Activated T-cell treated with anti-CD3 and anti-CD28 coated beads, Interleukin-2, amount 50 U/mL, for 4 hours (primary cell): Measurements from ENCODE around the gene DYNC1I2. TPM values are rescaled to one million over a fixed set of nuclear protein-coding genes. Genes with fewer than 3 reads are reported as not detected.
"Not testable (repeated sequence)": the region's sequence is repeated elsewhere in the genome, so short reads cannot be mapped to it uniquely, and the experiment has no call there.

ENCODE experiments used
- ATAC-seq, 2 donors: fragments of 200-7000 bp; cut with Tn5 transposase; one replicate each; pipeline ENCODE4 v1.10.0; 2021
- DNase-seq: peaks from one replicate; pipeline ENCODE4 v3.0.0-alpha.2; 2020
- H3K27me3 Mint-ChIP-seq: one replicate; pipeline ENCODE4 v1.8.0; 2021; ENCODE audit warnings: low read depth, mixed read lengths
- H3K36me3 Mint-ChIP-seq: one replicate; pipeline ENCODE4 v1.8.0; 2022; ENCODE audit warnings: mixed read lengths; ENCODE audit not compliant: insufficient read depth
- H3K4me1 Mint-ChIP-seq: one replicate; pipeline ENCODE4 v1.8.0; 2021; ENCODE audit warnings: low read depth, mixed read lengths
- H3K4me3 Mint-ChIP-seq: one replicate; pipeline ENCODE4 v1.8.0; 2021; ENCODE audit warnings: mild to moderate bottlenecking, moderate library complexity, mixed read lengths
- H3K9me3 Mint-ChIP-seq: one replicate; pipeline ENCODE4 v1.8.0; 2021; ENCODE audit warnings: mixed read lengths
- total RNA-seq, 3 donors: library from RNA; stranded (reverse); gene quantifications; one replicate each; pipeline ENCODE4 v1.2.1, GENCODE V29; 2021

The DYNC1I2 gene
- total RNA-seq, 3 donors from 2014 or later, result 37.3 to 43.2 (median 41.1) TPM

GRCh38 chr2:171774581-171774980 is 87.3 kb downstream of the DYNC1I2 start:
- DNase-seq, H3K27me3 Mint-ChIP-seq, ATAC-seq, H3K4me3 Mint-ChIP-seq, H3K4me1 Mint-ChIP-seq: not testable (repeated sequence)
- Mint-ChIP-seq H3K36me3 (peaks cover 10% of the 10 kb centered on the region), H3K9me3 (peaks cover 23% of the 10 kb centered on the region)

- ATAC-seq (no peak), DNase-seq (no peak)
- Mint-ChIP-seq H3K9me3 (peaks cover 4% of the 10 kb centered on the region), H3K36me3 (peaks cover 12% of the 10 kb centered on the region), H3K4me3 (no peak overlapping the region), H3K27me3 (no peaks in the 10 kb centered on the region), H3K4me1 (no peaks in the 10 kb centered on the region)
These were observed 91.2 kb downstream of the DYNC1I2 start for GRCh38 chr2:171778515-171778914.

GRCh38 chr2:171785450-171785849 is 98.2 kb downstream of the DYNC1I2 start:
- Mint-ChIP-seq H3K4me1 (no peaks in the 10 kb centered on the region), H3K9me3 (no peaks in the 10 kb centered on the region), H3K27me3 (no peaks in the 10 kb centered on the region), H3K36me3 (peaks cover 41% of the 10 kb centered on the region), H3K4me3 (no peak overlapping the region)
- DNase-seq (no peak), ATAC-seq (no peak)

- Mint-ChIP-seq H3K9me3 (no peaks in the 10 kb centered on the region), H3K36me3 (peaks cover 48% of the 10 kb centered on the region), H3K4me3 (no peak overlapping the region), H3K4me1 (no peaks in the 10 kb centered on the region), H3K27me3 (no peaks in the 10 kb centered on the region)
- no peak for ATAC-seq
- DNase-seq, result no peak
These were observed 100.2 kb downstream of the DYNC1I2 start for GRCh38 chr2:171787333-171788072.

GRCh38 chr2:171788316-171788993 is 101.2 kb downstream of the DYNC1I2 start:
- peaks cover 46% of the 10 kb centered on the region for H3K36me3 Mint-ChIP-seq
- no peak for ATAC-seq

GRCh38 chr2:171789956-171790355 is 102.7 kb downstream of the DYNC1I2 start:
- no peak overlapping the region for H3K4me3 Mint-ChIP-seq
- H3K27me3 Mint-ChIP-seq, result no peaks in the 10 kb centered on the region
- no peak for DNase-seq
- ATAC-seq, result no peak
- H3K9me3 Mint-ChIP-seq, result no peaks in the 10 kb centered on the region
- peaks cover 9% of the 10 kb centered on the region for H3K4me1 Mint-ChIP-seq
- peaks cover 42% of the 10 kb centered on the region for H3K36me3 Mint-ChIP-seq

More at GRCh38 chr2:171788316-171788993, 101.2 kb downstream of the DYNC1I2 start:
- Mint-ChIP-seq H3K4me3 (no peak overlapping the region), H3K4me1 (no peaks in the 10 kb centered on the region), H3K27me3 (no peaks in the 10 kb centered on the region), H3K9me3 (no peaks in the 10 kb centered on the region)
- no peak for DNase-seq

- ATAC-seq, result no peak
- Mint-ChIP-seq H3K4me1 (peaks cover 11% of the 10 kb centered on the region), H3K4me3 (no peak overlapping the region), H3K27me3 (no peaks in the 10 kb centered on the region), H3K9me3 (no peaks in the 10 kb centered on the region), H3K36me3 (peaks cover 37% of the 10 kb centered on the region)
- DNase-seq, result no peak
These were observed 104.1 kb downstream of the DYNC1I2 start for GRCh38 chr2:171791361-171791760.

- Mint-ChIP-seq H3K4me1 (peaks cover 11% of the 10 kb centered on the region), H3K9me3 (no peaks in the 10 kb centered on the region), H3K36me3 (peaks cover 29% of the 10 kb centered on the region), H3K4me3 (no peak overlapping the region), H3K27me3 (no peaks in the 10 kb centered on the region)
- no peak for ATAC-seq
- no peak for DNase-seq
These were observed 104.9 kb downstream of the DYNC1I2 start for GRCh38 chr2:171792157-171792556.

- no peak for DNase-seq
- Mint-ChIP-seq H3K9me3 (no peaks in the 10 kb centered on the region), H3K27me3 (no peaks in the 10 kb centered on the region), H3K4me3 (no peak overlapping the region), H3K4me1 (peaks cover 11% of the 10 kb centered on the region), H3K36me3 (peaks cover 26% of the 10 kb centered on the region)
- ATAC-seq, result no peak
These were observed 105.8 kb downstream of the DYNC1I2 start for GRCh38 chr2:171792886-171793580.

- DNase-seq (no peak), ATAC-seq (peak; percentile 46 to 57)
- Mint-ChIP-seq H3K36me3 (peaks cover 24% of the 10 kb centered on the region), H3K27me3 (no peaks in the 10 kb centered on the region), H3K4me3 (no peak overlapping the region), H3K9me3 (no peaks in the 10 kb centered on the region), H3K4me1 (peaks cover 15% of the 10 kb centered on the region)
These were observed 106.7 kb downstream of the DYNC1I2 start for GRCh38 chr2:171793691-171794678.

- ATAC-seq (no peak), DNase-seq (no peak)
- Mint-ChIP-seq H3K9me3 (no peaks in the 10 kb centered on the region), H3K4me3 (no peak overlapping the region), H3K27me3 (no peaks in the 10 kb centered on the region), H3K36me3 (peaks cover 26% of the 10 kb centered on the region), H3K4me1 (peaks cover 15% of the 10 kb centered on the region)
These were observed 107.6 kb downstream of the DYNC1I2 start for GRCh38 chr2:171794918-171795317.
